HG03469 (cell line): Measurements from ENCODE around the gene TOMM40L.

Experiments used
- ATAC-seq: cut with Tn5 transposase; IDR thresholded peaks from one replicate; pipeline ENCODE4 v1.9.1; 2021; ENCODE audit warnings: mild to moderate bottlenecking, moderate library complexity, moderate number of reproducible peaks; ENCODE audit not compliant: unreplicated experiment

The TOMM40L gene

DNA sequence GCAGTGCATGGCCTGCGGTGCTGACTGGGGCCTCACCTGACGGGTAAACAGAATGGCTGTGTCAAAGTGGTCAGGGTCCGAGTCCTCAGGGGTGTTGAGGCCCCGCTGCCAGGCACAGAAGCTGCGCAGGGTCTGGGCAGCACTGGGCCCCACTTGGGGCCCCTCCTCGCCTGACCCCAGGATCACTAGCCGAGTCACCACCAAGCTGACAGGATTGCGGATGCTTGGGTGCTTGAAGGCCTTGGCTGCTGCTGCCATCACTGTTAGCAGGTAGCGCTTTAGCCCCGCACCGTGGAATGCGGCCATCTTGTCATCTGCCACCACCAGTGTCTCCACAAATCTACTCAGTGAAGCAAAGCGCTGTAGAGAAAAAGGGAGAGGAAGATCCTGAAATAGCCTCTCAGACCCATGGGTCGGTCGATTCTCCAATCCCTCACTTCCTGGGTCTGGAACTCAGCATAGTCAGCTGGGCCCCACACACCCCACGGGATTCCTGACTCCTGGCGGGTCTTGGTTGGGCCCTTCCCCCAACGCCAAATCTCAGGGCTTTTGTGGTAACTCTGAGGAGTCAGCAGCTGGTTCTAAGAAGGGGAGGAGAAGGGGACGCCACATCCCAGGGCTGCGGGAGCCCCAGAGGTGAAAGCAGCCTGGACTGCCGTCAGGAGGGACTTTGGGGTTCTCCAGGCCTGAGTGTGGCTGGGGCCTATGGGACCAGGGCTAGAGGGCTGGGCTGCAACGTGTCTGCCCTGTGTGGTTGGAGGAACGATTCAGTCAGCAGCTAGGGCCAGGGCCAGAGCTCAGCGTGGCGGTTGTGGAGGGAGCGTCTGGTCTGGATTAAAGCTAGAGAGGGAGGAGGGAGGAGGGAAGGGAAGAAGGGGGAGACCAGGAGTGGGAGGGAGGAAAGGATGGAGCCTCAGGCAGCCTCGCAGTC is 29.1 kb upstream of the TOMM40L start:
- no peak for ATAC-seq

DNA sequence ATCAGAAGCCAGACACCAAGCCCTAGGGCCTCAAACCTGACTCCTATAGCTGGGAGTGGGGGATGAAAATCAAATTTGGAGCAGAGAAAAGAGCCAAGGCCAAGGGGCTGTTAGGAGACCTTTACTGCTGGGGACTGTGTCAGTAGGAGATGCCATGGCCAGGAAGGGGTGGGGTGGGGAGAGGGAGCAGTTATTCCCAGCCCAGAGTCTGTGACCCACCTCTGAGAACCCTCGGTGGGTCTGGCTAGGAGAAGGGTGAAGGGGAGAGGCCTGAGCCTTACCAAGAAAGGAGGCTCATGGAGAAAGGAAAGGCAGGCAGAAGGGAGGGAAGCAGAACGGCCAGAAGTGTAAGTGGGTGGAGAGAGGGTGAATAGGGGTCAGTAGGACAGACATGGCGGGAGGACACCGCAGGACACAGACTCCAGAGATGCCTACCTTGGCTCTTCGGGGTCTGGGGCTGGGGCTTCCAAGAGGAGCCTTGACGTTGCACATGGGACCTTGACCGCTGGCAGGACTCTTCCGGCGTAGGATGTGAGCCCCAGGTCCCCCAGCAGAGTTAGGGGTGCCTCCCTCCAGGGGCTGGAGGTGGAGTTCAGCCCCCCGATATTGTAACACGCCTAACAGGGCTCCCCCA is 28.2 kb upstream of the TOMM40L start:
- no peak for ATAC-seq

DNA sequence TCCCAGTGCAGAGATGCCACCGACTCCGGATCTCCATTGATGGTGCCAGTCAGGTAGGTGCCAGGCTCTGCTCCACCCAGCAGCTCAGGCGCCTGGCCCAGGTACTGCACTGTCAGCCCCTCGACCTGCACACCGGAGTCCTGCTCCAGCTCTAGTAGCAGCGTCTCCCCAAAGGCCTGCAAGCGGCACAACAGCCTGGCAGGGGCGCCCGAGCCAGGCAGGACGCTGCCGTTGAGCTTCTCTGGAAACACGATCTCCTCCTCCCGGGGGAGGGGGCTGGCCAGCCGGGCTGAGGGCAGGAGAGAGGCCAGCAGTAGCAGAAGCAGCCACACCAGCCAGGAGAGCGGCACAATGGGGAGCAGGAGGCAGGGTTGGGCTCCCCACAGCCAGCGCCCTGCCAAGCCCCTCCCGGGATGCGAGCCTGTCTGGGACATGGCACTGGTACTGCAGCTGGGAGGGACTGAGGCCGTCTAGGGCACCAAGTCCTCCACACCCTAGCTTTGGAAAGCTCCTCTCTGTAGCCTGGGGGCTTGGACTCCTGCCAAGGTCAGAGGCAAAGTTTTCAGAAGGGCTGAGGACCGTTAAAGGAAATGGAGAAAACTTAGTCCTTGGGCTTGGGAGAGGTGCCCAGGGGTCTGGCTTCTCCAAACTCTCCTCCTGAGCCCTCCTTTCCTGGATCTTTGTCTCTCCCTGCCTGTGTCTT is 27.5 kb upstream of the TOMM40L start:
- no peak for ATAC-seq

DNA sequence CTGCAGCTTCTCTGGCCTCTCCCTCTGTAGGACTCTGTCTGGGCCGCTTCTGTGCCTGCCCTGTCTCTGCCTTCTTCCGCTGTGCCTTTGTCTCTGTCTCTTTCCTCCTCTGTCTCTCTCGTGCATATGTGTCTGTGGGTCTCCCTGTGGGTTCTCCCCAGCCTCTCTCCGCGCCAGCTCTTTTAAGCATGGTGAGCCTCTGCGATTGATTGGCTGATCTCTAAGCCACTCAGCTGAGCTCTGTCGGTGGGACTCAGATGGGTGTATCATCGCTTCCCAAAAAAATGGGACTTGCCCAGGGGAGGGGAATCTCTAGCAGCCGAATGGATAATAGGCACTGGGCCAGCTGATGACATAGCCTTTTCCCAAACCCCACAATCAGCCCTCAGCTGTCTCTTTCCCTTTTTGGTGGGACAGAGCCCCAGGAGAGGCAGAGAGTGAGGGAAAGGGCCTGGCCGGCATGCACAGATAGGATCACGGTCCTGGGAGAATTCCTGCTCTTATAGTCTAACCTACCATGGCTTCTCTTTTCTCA is 26.9 kb upstream of the TOMM40L start, which contains the start of gene ADAMTS4:
TSS of gene ADAMTS4 (minus strand) at position 158 of the 535 bp plus-strand sequence. CDS start 427 bp downstream, outside the sequence.
- no peak for ATAC-seq

DNA sequence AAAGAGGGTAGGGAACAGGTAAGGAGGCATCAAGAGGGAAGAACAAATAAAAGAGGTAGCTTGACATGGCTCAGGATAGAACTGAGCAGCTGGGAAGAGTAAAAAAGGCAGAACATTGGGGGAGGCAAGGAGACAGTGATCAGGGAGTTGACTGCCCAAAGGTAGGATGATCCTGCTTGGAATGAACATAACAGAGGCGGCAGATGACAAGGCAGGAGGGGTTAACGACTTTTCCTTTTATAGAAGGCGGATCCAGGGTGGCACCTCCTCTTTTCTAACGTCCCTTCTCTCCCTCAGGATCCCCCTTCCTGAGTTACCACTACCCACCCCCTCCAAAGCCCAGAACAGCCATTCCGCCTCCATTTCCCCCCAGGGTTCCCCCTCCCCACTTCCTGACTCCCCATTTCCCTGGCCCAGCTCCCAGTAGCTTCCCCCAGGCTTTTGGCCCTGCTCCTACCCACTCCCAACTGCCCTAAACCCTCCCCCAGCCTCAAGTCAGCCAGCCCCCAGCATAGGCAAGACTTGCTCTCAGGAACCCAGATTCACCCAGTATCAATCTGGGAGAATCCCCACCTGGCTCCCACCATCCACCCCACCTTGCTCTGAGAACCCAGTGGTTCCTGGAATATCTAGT is 26.2 kb upstream of the TOMM40L start:
- no peak for ATAC-seq

DNA sequence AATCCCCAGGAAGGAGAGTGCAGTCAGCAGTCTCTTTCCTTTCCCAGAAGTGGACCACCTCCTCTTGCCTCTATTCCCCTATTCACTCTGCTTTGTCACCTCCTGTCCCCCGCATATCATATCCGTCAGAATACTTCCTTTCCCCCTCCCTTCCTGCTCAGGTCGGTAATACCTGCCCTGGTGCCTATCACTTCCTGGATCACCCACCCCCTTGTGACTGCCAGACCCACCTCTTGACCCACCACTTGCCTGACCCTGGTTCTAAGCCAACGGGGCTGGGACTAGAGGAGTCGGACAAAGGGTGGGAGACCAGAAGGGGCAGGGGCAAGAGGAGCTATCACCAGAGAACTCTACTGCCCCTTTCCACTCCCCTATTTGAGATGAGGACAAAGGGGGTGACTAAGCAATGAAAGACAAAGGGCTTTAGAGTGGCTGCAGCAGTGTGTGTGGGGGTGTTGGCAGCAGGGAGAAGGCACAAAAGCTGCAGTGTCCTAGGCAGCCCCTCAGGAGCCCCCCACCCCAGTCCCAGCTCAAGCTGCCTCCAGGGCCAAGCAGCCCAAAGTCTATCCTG is 25.4 kb upstream of the TOMM40L start:
- ATAC-seq, result no peak

DNA sequence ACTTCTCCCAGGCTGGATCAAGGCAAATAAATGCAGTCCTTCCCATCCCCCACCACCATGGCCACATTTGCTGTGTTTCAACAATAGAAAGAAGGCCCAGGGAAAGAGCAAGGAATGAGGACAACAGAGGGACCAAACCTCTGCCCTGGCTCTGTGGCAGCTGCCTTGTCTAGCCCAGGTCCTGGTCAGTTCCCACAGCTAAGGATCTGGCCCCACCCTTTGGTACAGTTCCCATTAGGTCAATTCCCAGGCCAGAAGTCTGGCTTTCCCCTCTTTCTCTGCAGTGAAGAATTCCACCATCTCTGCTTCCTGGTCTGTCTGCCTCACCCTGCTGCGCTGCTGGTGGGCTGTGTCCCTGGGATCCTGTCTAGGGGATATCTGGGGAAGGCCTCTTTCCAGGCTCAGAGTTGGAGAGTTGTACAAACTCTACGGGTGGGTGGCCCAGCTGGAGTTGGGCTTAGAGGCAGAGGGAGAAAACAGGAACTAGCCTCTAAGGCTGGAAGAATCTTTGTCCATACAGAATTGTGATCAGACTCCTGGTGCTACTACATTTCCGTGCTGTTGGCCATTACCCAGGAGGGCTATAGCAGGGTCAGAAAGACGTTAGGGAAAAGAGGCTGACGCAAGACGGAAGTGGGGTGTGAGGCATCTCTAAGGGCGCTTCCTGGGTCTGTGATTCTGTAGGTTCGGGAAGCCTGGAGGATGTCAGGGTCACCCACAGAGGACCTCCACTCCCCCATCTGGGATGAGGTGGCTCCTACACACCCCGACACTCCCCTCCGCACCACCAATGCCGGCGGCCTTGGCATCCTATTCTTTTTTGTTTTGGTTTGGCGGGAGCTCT is 24.6 kb upstream of the TOMM40L start:
- ATAC-seq, result no peak

DNA sequence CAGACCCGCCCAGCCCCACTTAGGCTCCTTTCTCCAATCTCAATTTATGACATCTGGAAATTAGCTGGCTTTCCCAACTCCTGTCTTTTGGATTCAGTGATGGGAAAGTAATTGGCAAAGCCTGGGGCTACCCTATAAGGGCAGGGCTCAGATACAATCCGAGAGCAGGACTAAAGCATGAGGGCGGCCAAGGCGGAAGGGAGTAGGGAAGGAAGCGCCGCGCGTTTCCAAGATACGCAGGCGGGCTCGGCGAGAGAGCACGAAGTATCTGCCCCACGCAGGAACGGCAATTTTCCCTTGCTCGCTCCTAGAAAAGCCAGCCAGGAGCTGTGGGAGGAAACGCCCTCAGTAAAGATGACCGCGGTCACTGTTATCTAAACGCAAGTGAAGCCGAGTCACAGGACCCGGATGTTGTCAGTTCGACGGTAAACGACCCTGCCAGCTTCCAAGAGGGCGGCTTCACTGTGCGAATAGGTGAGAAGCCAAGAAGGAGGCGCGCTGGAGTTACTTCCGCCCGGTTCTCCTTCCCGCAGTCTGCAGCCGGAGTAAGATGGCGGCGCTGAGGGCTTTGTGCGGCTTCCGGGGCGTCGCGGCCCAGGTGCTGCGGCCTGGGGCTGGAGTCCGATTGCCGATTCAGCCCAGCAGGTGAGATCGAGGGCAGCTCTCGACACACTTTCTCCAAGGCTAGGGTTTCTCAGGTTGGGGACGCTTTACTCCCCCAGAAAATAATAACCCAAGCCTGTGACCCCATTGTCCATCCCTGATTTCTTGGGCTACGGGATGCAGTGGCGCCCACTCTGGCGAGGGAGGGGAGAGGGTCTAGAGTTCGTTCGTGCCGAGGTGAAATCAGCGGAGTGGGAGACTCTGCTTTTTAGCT is 23.8 kb upstream of the TOMM40L start, which contains the start of gene NDUFS2:
TSS of gene NDUFS2 (plus strand) at position 532 of the 877 bp plus-strand sequence. CDS start at position 551, 19 bp downstream.
- peak; percentile 79 for ATAC-seq

DNA sequence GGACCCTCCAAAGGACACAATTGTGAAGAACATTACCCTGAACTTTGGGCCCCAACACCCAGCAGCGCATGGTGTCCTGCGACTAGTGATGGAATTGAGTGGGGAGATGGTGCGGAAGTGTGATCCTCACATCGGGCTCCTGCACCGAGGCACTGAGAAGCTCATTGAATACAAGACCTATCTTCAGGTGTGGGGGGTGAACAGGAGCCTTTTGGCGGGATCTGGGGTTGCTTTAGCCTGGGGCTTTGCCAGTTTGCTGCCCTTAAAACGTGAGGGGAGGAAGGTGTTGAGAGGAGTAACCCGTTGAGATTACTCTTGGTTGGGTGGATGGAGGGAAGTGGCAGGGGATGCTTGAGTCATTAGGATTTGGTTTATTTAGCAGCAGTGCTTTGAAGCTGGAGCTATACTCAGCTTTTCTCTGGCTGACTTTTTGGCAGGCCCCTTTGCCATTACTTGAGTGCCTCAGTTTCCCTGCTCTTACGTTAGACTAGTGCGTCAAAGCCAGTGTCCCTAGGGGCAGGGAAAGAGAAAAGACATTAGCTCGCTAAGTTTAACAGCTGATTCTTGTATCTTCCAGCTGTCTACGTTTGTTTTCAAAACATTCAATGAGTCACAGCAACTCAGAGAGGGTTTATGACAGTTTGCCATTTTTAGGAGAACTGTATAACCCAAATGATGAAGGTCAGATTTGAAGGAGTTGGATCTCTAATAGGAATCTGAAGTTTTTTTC is 19.3 kb upstream of the TOMM40L start:
- ATAC-seq, result no peak

DNA sequence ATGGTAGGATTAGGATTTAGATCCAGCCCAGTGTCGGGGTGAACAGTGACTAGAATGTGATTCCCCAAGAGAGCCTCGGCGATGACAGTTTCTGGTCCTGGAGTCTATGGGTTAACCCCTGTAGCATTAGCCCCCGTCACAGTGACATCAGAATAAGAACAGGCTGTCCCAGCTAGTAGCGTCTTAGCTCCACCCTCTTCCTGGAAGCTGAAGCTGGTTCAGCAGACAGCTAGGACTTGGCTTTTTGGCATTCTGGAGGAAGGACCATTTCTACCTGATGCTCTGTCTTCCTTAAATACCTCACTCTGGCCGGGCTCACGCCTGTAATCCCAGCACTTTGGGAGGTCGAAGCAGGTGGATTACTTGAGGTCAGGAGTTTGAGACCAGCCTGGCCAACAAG is 18.7 kb upstream of the TOMM40L start:
- ATAC-seq, result no peak

DNA sequence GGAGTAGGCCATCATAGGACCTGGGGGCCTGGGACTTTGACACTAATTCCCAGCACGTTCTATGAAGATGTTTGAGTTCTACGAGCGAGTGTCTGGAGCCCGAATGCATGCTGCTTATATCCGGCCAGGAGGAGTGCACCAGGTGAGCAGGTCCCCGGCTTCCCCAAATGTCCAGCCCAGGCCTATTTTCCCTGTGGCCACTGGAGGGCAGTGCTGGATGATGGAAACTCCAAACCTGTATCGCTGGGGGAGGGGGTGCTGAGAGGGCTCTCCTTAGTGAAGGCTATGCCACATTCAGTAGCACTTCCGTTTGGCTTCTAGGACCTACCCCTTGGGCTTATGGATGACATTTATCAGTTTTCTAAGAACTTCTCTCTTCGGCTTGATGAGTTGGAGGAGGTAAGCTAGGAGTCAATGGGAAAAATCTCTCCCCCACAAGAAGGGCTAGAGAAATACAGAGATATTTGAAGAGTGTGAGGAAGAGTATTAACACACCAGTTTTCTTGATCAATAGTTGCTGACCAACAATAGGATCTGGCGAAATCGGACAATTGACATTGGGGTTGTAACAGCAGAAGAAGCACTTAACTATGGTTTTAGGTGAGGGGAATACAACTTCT is 16.0 kb upstream of the TOMM40L start:
- ATAC-seq, result no peak

DNA sequence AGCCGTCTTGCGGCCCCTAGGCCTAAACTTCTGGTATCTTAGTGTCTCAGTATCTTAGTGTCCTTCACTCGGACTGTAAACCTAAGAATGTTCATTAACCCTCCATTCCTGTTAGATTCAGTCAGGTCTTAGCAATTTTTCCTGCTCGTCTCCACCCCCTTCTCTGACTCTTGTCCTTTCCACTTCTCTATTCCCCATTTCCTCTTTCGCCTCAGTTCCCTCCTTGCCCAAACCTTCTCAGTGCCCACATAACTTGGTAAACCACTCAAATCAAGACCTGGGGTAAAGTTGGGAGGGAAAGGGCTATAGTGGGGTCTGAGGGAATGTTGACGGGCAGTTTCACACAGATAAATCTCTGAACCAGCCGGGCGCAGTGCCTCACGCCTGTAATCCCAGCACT is 11.5 kb upstream of the TOMM40L start:
- ATAC-seq, result no peak

DNA sequence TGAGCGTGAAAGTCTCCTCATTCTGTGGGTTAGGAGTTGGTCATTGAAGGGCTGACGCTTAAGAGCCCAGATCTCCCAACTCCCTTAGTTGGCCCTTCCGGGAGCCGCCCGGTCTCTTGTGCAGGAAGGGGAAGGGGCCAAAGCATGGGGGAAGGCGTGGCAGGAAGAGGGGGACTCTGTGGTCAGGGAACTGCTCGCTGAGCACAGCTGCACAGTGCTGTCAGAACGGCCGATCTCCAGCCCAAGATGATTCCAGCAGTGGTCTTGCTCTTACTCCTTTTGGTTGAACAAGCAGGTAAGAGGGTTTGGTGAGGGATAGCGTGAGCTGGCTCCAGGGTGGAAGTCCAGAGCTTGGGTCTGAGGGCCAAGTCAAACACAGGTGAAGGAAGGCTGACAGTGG is 10.8 kb upstream of the TOMM40L start, which contains the start of gene FCER1G:
TSS of gene FCER1G (plus strand) at position 220 of the 400 bp plus-strand sequence. CDS start at position 247, 27 bp downstream.
- no peak for ATAC-seq

DNA sequence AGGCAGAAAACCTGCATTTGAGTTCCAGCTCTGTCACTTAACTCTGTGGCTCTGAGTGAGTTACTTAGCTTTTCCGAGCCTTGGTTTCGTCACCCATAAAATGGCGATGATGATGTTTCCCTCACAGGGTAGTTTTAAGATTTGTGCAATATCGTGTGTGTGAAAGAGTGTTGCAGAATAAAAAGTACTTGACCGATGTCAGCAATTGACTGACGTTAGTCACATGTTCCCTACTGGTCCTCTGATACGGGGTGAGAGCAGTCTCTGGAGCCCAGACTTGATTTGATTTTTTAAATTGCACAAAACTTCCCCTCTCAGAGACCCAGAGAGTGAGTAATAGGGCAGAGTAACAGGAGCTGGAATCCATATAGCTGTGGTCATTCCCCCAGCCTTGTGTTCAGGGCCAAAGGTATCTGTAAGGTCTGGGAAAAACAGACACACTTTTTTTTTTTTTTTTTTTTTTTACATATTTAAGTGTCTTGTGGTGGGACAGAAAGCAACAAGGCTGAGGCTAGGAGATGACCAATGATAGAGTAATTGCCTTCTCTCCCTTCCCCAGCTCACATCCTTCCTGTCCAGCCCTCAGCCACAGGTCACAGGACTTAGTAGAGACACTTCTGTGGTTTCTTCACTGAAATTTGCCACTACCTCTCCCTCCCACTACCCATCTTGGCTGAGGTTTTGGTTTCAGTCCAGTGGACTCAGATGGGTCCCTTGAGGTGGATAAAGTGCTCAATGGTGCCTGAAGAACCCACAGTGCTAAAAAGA is 8.7 kb upstream of the TOMM40L start:
- peak; percentile 75 for ATAC-seq

DNA sequence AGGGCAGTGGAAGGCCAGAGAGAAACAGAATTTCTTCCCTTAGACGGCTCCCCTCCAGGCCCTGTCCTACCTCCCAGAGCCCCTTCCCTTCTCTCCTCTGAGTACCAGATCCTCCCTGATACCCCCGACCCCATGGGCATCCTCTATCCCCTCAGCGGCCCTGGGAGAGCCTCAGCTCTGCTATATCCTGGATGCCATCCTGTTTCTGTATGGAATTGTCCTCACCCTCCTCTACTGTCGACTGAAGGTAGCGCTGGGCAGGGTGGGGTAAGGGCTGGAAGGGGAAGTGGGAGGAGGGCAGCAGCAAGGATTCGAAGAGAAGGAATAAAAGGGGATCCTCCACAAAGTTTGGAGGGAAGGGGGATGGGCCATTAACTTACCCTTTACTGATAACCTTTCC is 8.0 kb upstream of the TOMM40L start:
- no peak for ATAC-seq

DNA sequence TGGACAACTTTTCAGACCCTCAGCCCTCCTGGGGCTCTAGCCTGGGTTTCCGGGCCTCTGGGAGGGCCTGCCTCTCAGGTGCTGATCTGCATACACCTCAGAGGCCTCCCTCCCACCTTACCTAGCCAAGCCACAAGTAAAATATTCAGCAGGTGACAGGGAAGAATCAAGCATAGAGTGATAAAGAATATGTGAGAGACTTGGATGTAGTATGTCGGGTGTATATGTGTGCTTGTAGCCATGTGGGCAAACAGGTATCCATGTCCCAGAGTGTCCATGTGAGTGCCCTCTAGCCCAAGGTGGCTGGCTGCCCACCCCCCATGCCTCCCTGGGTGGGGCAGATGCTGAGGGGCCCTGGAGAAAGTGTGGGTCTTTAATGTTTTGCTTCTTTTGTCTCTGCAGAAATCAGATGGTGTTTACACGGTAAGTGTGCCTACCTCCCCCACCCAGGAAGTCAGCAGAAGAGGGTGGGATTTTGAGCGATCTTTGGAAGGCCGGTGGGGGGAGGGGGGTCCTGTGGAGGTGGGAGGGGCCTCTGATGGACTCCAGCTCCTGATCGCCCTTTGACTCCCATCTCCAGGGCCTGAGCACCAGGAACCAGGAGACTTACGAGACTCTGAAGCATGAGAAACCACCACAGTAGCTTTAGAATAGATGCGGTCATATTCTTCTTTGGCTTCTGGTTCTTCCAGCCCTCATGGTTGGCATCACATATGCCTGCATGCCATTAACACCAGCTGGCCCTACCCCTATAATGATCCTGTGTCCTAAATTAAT is 7.4 kb upstream of the TOMM40L start:
- no peak for ATAC-seq
